HepG2 (cell line): Measurements from ENCODE around the gene DRC3. TPM values are rescaled to one million over a fixed set of nuclear protein-coding genes. Genes with fewer than 3 reads are reported as not detected.

Experiments used
- ATF2 ChIP-seq: sonication (generic); formaldehyde crosslinking; IDR thresholded peaks from 2 replicates; pipeline ENCODE4 v1.4.0; 2020; ENCODE audit warnings: missing genetic modification reagents
- EEA1 ChIP-seq: sonication (generic); formaldehyde crosslinking; IDR thresholded peaks from 2 replicates; pipeline ENCODE4 v1.5.1; 2020; ENCODE audit warnings: mild to moderate bottlenecking, missing genetic modification reagents, borderline replicate concordance
- ETV5 ChIP-seq: IDR thresholded peaks from 2 replicates; pipeline ENCODE4 v1.6.1; 2018; ENCODE audit warnings: missing biosample characterization, missing genetic modification reagents, inconsistent platforms, borderline replicate concordance
- HDAC2 ChIP-seq: sonication (generic); formaldehyde crosslinking; IDR thresholded peaks from 2 replicates; pipeline ENCODE4 v1.4.0; 2020; ENCODE audit warnings: missing genetic modification reagents
- JARID2 ChIP-seq: sonication (generic); formaldehyde crosslinking; IDR thresholded peaks from 2 replicates; pipeline ENCODE4 v1.8.1; 2023; ENCODE audit warnings: missing genetic modification reagents, inconsistent platforms; ENCODE audit not compliant: insufficient replicate concordance
- MTF2 ChIP-seq: sonication (generic); formaldehyde crosslinking; IDR thresholded peaks from 2 replicates; pipeline ENCODE4 v1.5.0; 2020; ENCODE audit warnings: missing genetic modification reagents, borderline replicate concordance
- MXI1 ChIP-seq: IDR thresholded peaks from 3 replicates; pipeline ENCODE4 v1.6.1; 2012; ENCODE audit warnings: low read depth, low read length, inconsistent platforms, borderline replicate concordance
- NCOA1 ChIP-seq: sonication (generic); formaldehyde crosslinking; IDR thresholded peaks from 2 replicates; pipeline ENCODE4 v1.9.0; 2021; ENCODE audit warnings: missing genetic modification reagents
- RORA ChIP-seq: sonication (generic); formaldehyde crosslinking; IDR thresholded peaks from 2 replicates; pipeline ENCODE4 v1.5.0; 2020; ENCODE audit warnings: mild to moderate bottlenecking, missing genetic modification reagents, moderate library complexity
- RXRB ChIP-seq: IDR thresholded peaks from 2 replicates; pipeline ENCODE4 v1.6.1; 2016; ENCODE audit warnings: borderline replicate concordance, missing genetic modification reagents, missing compliant biosample characterization
- SIX4 ChIP-seq: sonication (generic); formaldehyde crosslinking; IDR thresholded peaks from 2 replicates; pipeline ENCODE4 v1.4.0; 2020; ENCODE audit warnings: missing genetic modification reagents
- SMAD1 ChIP-seq: sonication (generic); formaldehyde crosslinking; IDR thresholded peaks from 2 replicates; pipeline ENCODE4 v1.4.0; 2020; ENCODE audit warnings: missing genetic modification reagents, low read depth, mild to moderate bottlenecking, borderline replicate concordance
- TBX2 ChIP-seq: sonication (generic); formaldehyde crosslinking; IDR thresholded peaks from 2 replicates; pipeline ENCODE4 v1.5.0; 2020; ENCODE audit warnings: missing genetic modification reagents, mild to moderate bottlenecking, borderline replicate concordance
- TMF1 ChIP-seq: sonication (generic); formaldehyde crosslinking; IDR thresholded peaks from 2 replicates; pipeline ENCODE4 v1.8.1; 2022; ENCODE audit warnings: low read depth, missing genetic modification reagents
- ZBTB2 ChIP-seq: sonication (generic); formaldehyde crosslinking; IDR thresholded peaks from 2 replicates; pipeline ENCODE4 v1.8.0; 2022; ENCODE audit warnings: low read depth, missing genetic modification reagents
- ZBTB26 ChIP-seq: IDR thresholded peaks from 2 replicates; pipeline ENCODE4 v1.6.1; 2016; ENCODE audit warnings: missing compliant biosample characterization, missing genetic modification reagents, borderline replicate concordance
- ZFAT ChIP-seq: sonication (generic); formaldehyde crosslinking; conservative IDR thresholded peaks from 2 replicates; pipeline ENCODE4 v1.8.1; 2023; ENCODE audit warnings: missing genetic modification reagents, inconsistent platforms
- ZFP36 ChIP-seq: fragments of 150-350 bp; IDR thresholded peaks from 2 replicates; pipeline ENCODE4 v1.6.1; 2018; ENCODE audit warnings: borderline replicate concordance, low read length, low read depth; ENCODE audit not compliant: partially characterized antibody
- ZFYVE20 ChIP-seq: sonication (generic); formaldehyde crosslinking; IDR thresholded peaks from 2 replicates; pipeline ENCODE4 v1.8.0; 2023; ENCODE audit warnings: low read depth, mild to moderate bottlenecking, moderate library complexity, missing genetic modification reagents, borderline replicate concordance
- ZNF234 ChIP-seq: sonication (generic); formaldehyde crosslinking; conservative IDR thresholded peaks from 2 replicates; pipeline ENCODE4 v1.5.1; 2020; ENCODE audit warnings: mild to moderate bottlenecking, missing genetic modification reagents
- ZSCAN12 ChIP-seq: sonication (generic); formaldehyde crosslinking; IDR thresholded peaks from 2 replicates; pipeline ENCODE4 v1.9.0; 2021; ENCODE audit warnings: mild to moderate bottlenecking, missing genetic modification reagents
- polyA plus RNA-seq, 8 experiments: library from polyadenylated mRNA; depleted of rRNA in 3 of 8; stranded (reverse) in 7 of 8; unstranded in 1 of 8; fragments of >200 nt; fragmentation: Illumina TruSeq in 4 of 8; extraction: Trizol in 4 of 8; gene quantifications; 2 replicates each; pipeline versions ENCODE4 v1.2.1 to v1.2.3, GENCODE V29; 2011 to 2016; ENCODE audit warnings: low read depth in 4 of 8, missing spikeins in 1 of 8, mixed read lengths in 1 of 8; ENCODE audit not compliant: insufficient read depth in 1 of 8
- total RNA-seq, 5 experiments: library from RNA; depleted of rRNA; stranded (reverse); fragments of >200 nt; fragmentation: Illumina TruSeq; extraction: Trizol; gene quantifications; 2 replicates each; pipeline ENCODE4 v1.2.3, GENCODE V29; 2016; ENCODE audit warnings: low read depth in 1 of 5
- TF ChIP-seq, protein P1 (sequence below): IDR thresholded peaks from 2 replicates; pipeline ENCODE4 v1.6.1; 2016; ENCODE audit warnings: mild to moderate bottlenecking
- TF ChIP-seq, protein P2 (sequence below): sonication (generic); formaldehyde crosslinking; IDR thresholded peaks from 2 replicates; pipeline ENCODE4 v1.8.1; 2023; ENCODE audit warnings: mild to moderate bottlenecking, missing genetic modification reagents, borderline replicate concordance

The DRC3 gene
- total and polyA plus RNA-seq, 2 of the 13 experiments (the other 11 are each of a cell fraction or from before 2014, with no cell fraction given) = 0.53 to 0.87 TPM

DNA sequence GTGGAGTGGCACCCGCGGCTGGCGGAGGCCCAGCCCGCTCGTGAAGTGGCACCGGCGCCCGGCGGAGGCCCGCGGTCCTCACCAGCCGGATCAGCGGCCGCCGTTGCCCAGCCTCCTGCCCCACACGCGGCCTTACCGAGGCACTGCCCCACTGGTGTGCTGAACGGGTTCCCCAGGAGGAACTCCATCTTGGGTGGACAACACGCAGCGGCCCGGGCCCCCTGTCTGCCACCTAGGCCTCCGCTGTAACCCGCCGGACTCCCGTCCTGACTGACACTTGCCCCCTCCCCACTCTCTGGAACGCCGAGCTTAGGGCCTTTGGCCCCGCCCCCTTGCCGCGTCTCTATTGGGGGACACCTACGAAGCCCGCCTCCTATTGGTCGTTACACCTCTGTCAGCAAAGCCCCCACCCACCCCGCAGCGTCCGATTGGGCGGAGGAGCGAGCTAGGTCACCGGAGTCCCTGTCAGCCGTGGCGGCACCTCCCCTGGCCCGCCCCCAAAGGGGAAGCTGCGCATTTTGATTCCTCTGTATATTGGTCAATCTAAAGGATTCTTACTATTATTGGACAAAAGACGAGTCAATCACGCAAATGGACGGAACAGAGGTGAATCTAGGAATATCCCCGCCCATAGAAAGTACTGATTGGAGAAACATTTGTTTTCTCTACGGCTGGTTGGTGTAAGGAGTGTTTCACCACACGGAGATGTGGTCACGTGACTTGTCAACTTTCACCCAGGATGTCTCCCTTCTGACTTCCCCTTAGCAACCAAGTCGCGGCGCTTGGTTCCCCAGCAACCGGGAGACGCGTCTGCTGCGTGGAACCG lies at the start of gene DRC3, which contains the start of gene TOM1L2 (continued):
- TF ChIP-seq, protein P1, sequence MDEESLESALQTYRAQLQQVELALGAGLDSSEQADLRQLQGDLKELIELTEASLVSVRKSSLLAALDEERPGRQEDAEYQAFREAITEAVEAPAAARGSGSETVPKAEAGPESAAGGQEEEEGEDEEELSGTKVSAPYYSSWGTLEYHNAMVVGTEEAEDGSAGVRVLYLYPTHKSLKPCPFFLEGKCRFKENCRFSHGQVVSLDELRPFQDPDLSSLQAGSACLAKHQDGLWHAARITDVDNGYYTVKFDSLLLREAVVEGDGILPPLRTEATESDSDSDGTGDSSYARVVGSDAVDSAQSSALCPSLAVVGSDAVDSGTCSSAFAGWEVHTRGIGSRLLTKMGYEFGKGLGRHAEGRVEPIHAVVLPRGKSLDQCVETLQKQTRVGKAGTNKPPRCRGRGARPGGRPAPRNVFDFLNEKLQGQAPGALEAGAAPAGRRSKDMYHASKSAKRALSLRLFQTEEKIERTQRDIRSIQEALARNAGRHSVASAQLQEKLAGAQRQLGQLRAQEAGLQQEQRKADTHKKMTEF = peak; percentile 59; the same call in 1 of the 2 replicates
- TF ChIP-seq MXI1 (peak; percentile 95; the same call in 2 of the 3 replicates), ZBTB26 (no peak), MTF2 (CRISPR knock-in tag) (no peak), EEA1 (CRISPR knock-in tag) (0 out of 2 replicates have a peak, but pooled peaks have one; percentile 32), ZFAT (CRISPR knock-in tag) (no peak), ETV5 (CRISPR knock-in tag) (peak; percentile 46; the same call in 1 of the 2 replicates), RXRB (CRISPR knock-in tag) (peak; percentile 81; the same call in 1 of the 2 replicates), HDAC2 (CRISPR knock-in tag) (peak; percentile 51; the same call in 1 of the 2 replicates), ZBTB2 (CRISPR knock-in tag) (no peak), SIX4 (CRISPR knock-in tag) (no peak), RORA (no peak), JARID2 (CRISPR knock-in tag) (no peak), ZFP36 (no peak), ZFYVE20 (no peak), ATF2 (CRISPR knock-in tag) (no peak), ZNF234 (CRISPR knock-in tag) (0 out of 2 replicates have a peak, but pooled peaks have one; percentile 26), ZSCAN12 (CRISPR knock-in tag) (no peak), TMF1 (CRISPR knock-in tag) (no peak), NCOA1 (CRISPR knock-in tag) (no peak), SMAD1 (no peak), TBX2 (CRISPR knock-in tag) (peak; percentile 70)
- TF ChIP-seq, protein P2, sequence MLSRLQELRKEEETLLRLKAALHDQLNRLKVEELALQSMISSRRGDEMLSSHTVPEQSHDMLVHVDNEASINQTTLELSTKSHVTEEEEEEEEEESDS (CRISPR knock-in tag) = no peak
